Mesenchymal stem cell (in vitro differentiated cells and primary cell): ENCODE data around the gene IL3. TPM values are rescaled to one million over a fixed set of nuclear protein-coding genes. Genes with fewer than 3 reads are reported as not detected.

Source experiments
- DNase-seq: peaks from one replicate; pipeline ENCODE4 v3.0.0-alpha.2; 2013
- H2AFZ ChIP-seq: one replicate; pipeline ENCODE4 v1.6.1; 2013; ENCODE audit warnings: low read depth, mild to moderate bottlenecking, control low read depth, inconsistent platforms, low read length, moderate library complexity
- H2AK5ac ChIP-seq: 2 replicates; pipeline ENCODE4 v1.6.1; 2013; ENCODE audit warnings: low read length, moderate library complexity, mild to moderate bottlenecking, inconsistent platforms; ENCODE audit not compliant: severe bottlenecking
- H2BK120ac ChIP-seq: one replicate; pipeline ENCODE4 v1.6.1; 2013; ENCODE audit warnings: low read depth, mild to moderate bottlenecking, inconsistent platforms, low read length, moderate library complexity
- H2BK12ac ChIP-seq, 2 experiments: one replicate each; pipeline ENCODE4 v1.6.1; 2013; ENCODE audit warnings: inconsistent platforms in 2 of 2, low read length in 2 of 2, mild to moderate bottlenecking in 2 of 2, moderate library complexity in 2 of 2, control low read depth in 1 of 2
- H2BK15ac ChIP-seq: one replicate; pipeline ENCODE4 v1.6.1; 2013; ENCODE audit warnings: mild to moderate bottlenecking, low read depth, inconsistent platforms; ENCODE audit not compliant: poor library complexity, severe bottlenecking
- H2BK5ac ChIP-seq: 2 replicates; pipeline ENCODE4 v1.6.1; 2013; ENCODE audit warnings: low read depth, mild to moderate bottlenecking, low read length, control low read depth, inconsistent platforms; ENCODE audit not compliant: poor library complexity, severe bottlenecking
- H3K14ac ChIP-seq, 2 experiments: one replicate each; pipeline ENCODE4 v1.6.1; 2013; ENCODE audit warnings: inconsistent platforms in 2 of 2, low read length in 2 of 2, control low read depth in 1 of 2, mild to moderate bottlenecking in 1 of 2, moderate library complexity in 1 of 2
- H3K18ac ChIP-seq, 2 experiments: one replicate each; pipeline ENCODE4 v1.6.1; 2013; ENCODE audit warnings: inconsistent platforms in 2 of 2, low read length in 2 of 2, control low read depth in 1 of 2, low read depth in 1 of 2, mild to moderate bottlenecking in 1 of 2
- H3K23ac ChIP-seq, 2 experiments: one replicate each; pipeline ENCODE4 v1.6.1; 2013; ENCODE audit warnings: inconsistent platforms in 2 of 2, low read length in 2 of 2, mild to moderate bottlenecking in 2 of 2, moderate library complexity in 2 of 2, control low read depth in 1 of 2
- H3K27ac ChIP-seq: 2 replicates; pipeline ENCODE4 v1.5.1; 2013; ENCODE audit warnings: mild to moderate bottlenecking, moderate library complexity, low read length, control low read depth, inconsistent platforms; ENCODE audit not compliant: poor library complexity, severe bottlenecking
- H3K27me3 ChIP-seq, 2 experiments: 2 replicates each; pipeline versions ENCODE4 v1.6.1 to v1.7.0; 2013; ENCODE audit warnings: low read length in 2 of 2, mild to moderate bottlenecking in 2 of 2, moderate library complexity in 2 of 2, control low read depth in 1 of 2, inconsistent platforms in 1 of 2; ENCODE audit not compliant: control insufficient read depth in 1 of 2, insufficient read depth in 1 of 2
- H3K36me3 ChIP-seq, 2 experiments: 2 replicates each; pipeline versions ENCODE4 v1.6.1 to v1.7.0; 2013; ENCODE audit warnings: low read length in 2 of 2, control low read depth in 1 of 2, inconsistent platforms in 1 of 2, low read depth in 1 of 2, mild to moderate bottlenecking in 1 of 2; ENCODE audit not compliant: insufficient read depth in 2 of 2, control insufficient read depth in 1 of 2
- H3K4ac ChIP-seq, 2 experiments: one replicate each; pipeline ENCODE4 v1.6.1; 2013; ENCODE audit warnings: inconsistent platforms in 2 of 2, low read length in 2 of 2, mild to moderate bottlenecking in 2 of 2, moderate library complexity in 2 of 2, control low read depth in 1 of 2, low read depth in 1 of 2
- H3K4me1 ChIP-seq: 2 replicates; pipeline ENCODE4 v1.6.1; 2013; ENCODE audit warnings: low read depth, low read length, control low read depth; ENCODE audit not compliant: control insufficient read depth, insufficient read depth
- H3K4me2 ChIP-seq: 2 replicates; pipeline ENCODE4 v1.6.1; 2013; ENCODE audit warnings: low read length, mild to moderate bottlenecking, inconsistent platforms; ENCODE audit not compliant: poor library complexity, severe bottlenecking
- H3K4me3 ChIP-seq, 2 experiments: 2 replicates each; pipeline versions ENCODE4 v1.5.1 to v1.7.0; 2013; ENCODE audit warnings: low read length in 2 of 2, mild to moderate bottlenecking in 2 of 2, control low read depth in 1 of 2, low read depth in 1 of 2; ENCODE audit not compliant: insufficient read depth in 1 of 2
- H3K79me1 ChIP-seq: replicated peaks from 2 replicates; pipeline ENCODE4 v1.6.1; 2013; ENCODE audit warnings: mild to moderate bottlenecking, control low read depth, low read length, inconsistent platforms; ENCODE audit not compliant: poor library complexity, severe bottlenecking
- H3K9ac ChIP-seq: 2 replicates; pipeline ENCODE4 v1.7.0; 2013; ENCODE audit warnings: mild to moderate bottlenecking, low read length, moderate library complexity
- H3K9me3 ChIP-seq: 2 replicates; pipeline ENCODE4 v1.7.0; 2013; ENCODE audit warnings: mild to moderate bottlenecking, low read length; ENCODE audit not compliant: control insufficient read depth
- H4K8ac ChIP-seq: one replicate; pipeline ENCODE4 v1.6.1; 2013; ENCODE audit warnings: inconsistent platforms, mild to moderate bottlenecking, low read length, moderate library complexity
- H4K91ac ChIP-seq: one replicate; pipeline ENCODE4 v1.6.1; 2013; ENCODE audit warnings: mild to moderate bottlenecking, low read length, inconsistent platforms
- WGBS: methylation state at CpG from one replicate; pipeline ENCODE4 v1.1.7; 2013; ENCODE audit warnings: mixed read lengths; 5-methylcytosine and 5-hydroxymethylcytosine counted together
- polyA plus RNA-seq, 2 experiments: library from polyadenylated mRNA; stranded (reverse); fragments of 200-250 nt; gene quantifications; one replicate each; pipeline ENCODE4 v1.2.3, GENCODE V29; 2013

IL3 gene
- not detected for polyA plus RNA-seq (2013, experiment 1 of 2)
- not detected for polyA plus RNA-seq (2013, experiment 2 of 2)

- Histone ChIP-seq H3K14ac (no peak within 1 kb of the TSS), H3K9ac (no peak within 1 kb of the TSS), H2BK12ac (no peak within 1 kb of the TSS), H2BK15ac (no peak within 1 kb of the TSS), H3K4me3 (no peak within 1 kb of the TSS), H3K36me3 (no peaks in the 10 kb centered on the region), H3K27ac (no peak within 1 kb of the TSS), H3K79me1 (no peaks in the 10 kb centered on the region), H3K4me2 (no peak within 1 kb of the TSS), H3K4ac (no peak within 1 kb of the TSS), H4K91ac (no peak within 1 kb of the TSS), H4K8ac (no peak within 1 kb of the TSS), H2AFZ (no peak within 1 kb of the TSS), H2BK5ac (no peak within 1 kb of the TSS), H2AK5ac (no peak within 1 kb of the TSS), H3K23ac (no peak within 1 kb of the TSS), H2BK120ac (no peak within 1 kb of the TSS), H3K4me1 (peaks cover 3% of the 10 kb centered on the region), H3K9me3 (no peaks in the 10 kb centered on the region), H3K27me3 (peaks cover 7 to 11% of the 10 kb centered on the region in 2 experiments), H3K18ac (no peak within 1 kb of the TSS)
- DNase-seq: no peak
- WGBS: 86% methylated on average over 16 of the region's 16 CpGs
Measured at GRCh38 chr5:132060501-132061161, at the start of gene IL3. IL3 (plus strand) TSS chr5:132060655; CDS start chr5:132060707, 52 bp downstream.

- peak overlapping the region; percentile 95 for H3K4me2 ChIP-seq
- no peaks in the 10 kb centered on the region for H3K36me3 ChIP-seq
- WGBS: 6% methylated on average over 26 of the region's 46 CpGs
- H2AFZ ChIP-seq: no peak overlapping the region
- H3K14ac ChIP-seq: no peak overlapping the region
- no peaks in the 10 kb centered on the region for H3K9me3 ChIP-seq
- no peak overlapping the region for H2BK120ac ChIP-seq
- H3K23ac ChIP-seq: no peak overlapping the region
- H3K4me3 ChIP-seq: peak overlapping the region; percentile 59 to 69
- H2AK5ac ChIP-seq: no peak overlapping the region
- H3K79me1 ChIP-seq: no peaks in the 10 kb centered on the region
- no peak overlapping the region for H2BK5ac ChIP-seq
- no peak overlapping the region for H4K8ac ChIP-seq
- no peak overlapping the region for H2BK15ac ChIP-seq
- peaks cover 11% of the 10 kb centered on the region for H3K4me1 ChIP-seq
- no peak overlapping the region for H2BK12ac ChIP-seq
- H3K18ac ChIP-seq: no peak overlapping the region
- no peak overlapping the region for H3K27ac ChIP-seq
- no peak overlapping the region for H3K9ac ChIP-seq
- H4K91ac ChIP-seq: no peak overlapping the region
- peaks cover 61 to 73% of the 10 kb centered on the region in 2 experiments for H3K27me3 ChIP-seq
- no peak overlapping the region for H3K4ac ChIP-seq
- no peak for DNase-seq
Measured at GRCh38 chr5:132010989-132011621, 49.4 kb upstream of the IL3 start.

- Histone ChIP-seq H2BK15ac (no peak within 1 kb of the TSS), H3K9ac (no peak within 1 kb of the TSS), H4K8ac (no peak within 1 kb of the TSS), H3K14ac (no peak within 1 kb of the TSS), H3K4me1 (peaks cover 11% of the 10 kb centered on the region), H3K36me3 (no peaks in the 10 kb centered on the region), H3K4me3 (peak within 1 kb of the TSS; percentile 59 to 69), H3K4me2 (peak within 1 kb of the TSS; percentile 95), H3K23ac (peak within 1 kb of the TSS in 1 of 2 experiments; percentile 5), H3K9me3 (no peaks in the 10 kb centered on the region), H3K18ac (no peak within 1 kb of the TSS), H3K4ac (no peak within 1 kb of the TSS), H2BK5ac (no peak within 1 kb of the TSS), H2AFZ (no peak within 1 kb of the TSS), H2AK5ac (no peak within 1 kb of the TSS), H2BK12ac (no peak within 1 kb of the TSS), H3K27ac (no peak within 1 kb of the TSS), H4K91ac (no peak within 1 kb of the TSS), H3K27me3 (peaks cover 64 to 78% of the 10 kb centered on the region in 2 experiments), H3K79me1 (no peaks in the 10 kb centered on the region), H2BK120ac (no peak within 1 kb of the TSS)
- WGBS: 4% methylated on average over 57 of the region's 63 CpGs
- DNase-seq: peak; percentile 10
Measured at GRCh38 chr5:132011622-132012343, 48.7 kb upstream of the IL3 start, which contains the start of gene ACSL6. ACSL6 (minus strand) TSS chr5:132011658; CDS start chr5:132011553, 105 bp downstream.
